ENCODE measurements around the gene NINJ2. TPM values are rescaled to one million over a fixed set of nuclear protein-coding genes. Genes with fewer than 3 reads are reported as not detected.
"Not testable (repeated sequence)": the region's sequence is repeated elsewhere in the genome, so short reads cannot be mapped to it uniquely, and the experiment has no call there.

The NINJ2 gene
- total RNA-seq, 1 donor from 2014 or later = 18.5 TPM

GRCh38 chr12:642633-643474 lies 20.4 kb downstream of the NINJ2 start:
- DNase-seq (ENCODE audit: low spot score) = peak; percentile 93

GRCh38 chr12:641321-641720 lies 21.9 kb downstream of the NINJ2 start:
- peak; percentile 55 for DNase-seq (ENCODE audit: low spot score)

DNA sequence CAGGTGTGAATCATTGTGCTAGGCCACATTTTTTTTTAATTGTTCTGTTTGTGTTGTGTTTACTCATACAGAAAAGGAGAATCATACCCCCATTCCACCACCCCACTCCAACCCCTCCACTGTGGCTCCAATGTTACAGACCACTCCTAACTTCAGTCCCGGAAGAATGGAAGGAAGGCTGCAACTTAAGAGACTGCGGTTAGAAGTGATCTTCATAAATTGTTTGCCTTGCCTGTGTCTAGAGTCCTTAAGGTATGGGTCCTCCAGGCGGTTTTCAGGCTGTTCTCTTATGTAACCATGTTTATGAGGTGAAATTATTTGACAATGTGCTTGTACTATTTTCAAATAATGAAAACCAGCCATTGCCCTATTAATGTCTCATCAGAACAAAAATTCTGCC lies 22.5 kb downstream of the NINJ2 start:
- DNase-seq (ENCODE audit: low spot score) = no peak

DNA sequence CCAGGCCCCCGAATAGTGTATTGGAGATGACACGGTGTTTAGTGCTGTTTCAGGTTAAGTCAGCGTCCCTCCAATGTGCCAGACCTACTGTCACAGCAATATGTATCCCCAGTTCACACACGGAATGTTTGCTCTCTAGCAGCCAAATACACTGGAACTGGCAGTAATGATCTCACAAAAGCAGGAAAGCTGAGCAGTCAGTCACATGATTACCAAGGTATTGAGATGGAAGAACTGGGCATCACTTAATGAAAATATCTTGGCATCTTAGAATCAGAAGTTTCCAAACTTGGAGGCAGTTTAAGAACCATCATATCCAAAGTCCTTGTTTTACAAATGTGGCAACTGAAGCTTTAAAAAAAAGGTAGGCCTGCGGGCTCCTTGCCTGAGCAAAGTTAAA lies 23.3 kb downstream of the NINJ2 start:
- peak; percentile 45 for DNase-seq (ENCODE audit: low spot score)

- DNase-seq (ENCODE audit: low spot score) = no peak
These were observed 23.7 kb downstream of the NINJ2 start for GRCh38 chr12:639566-639965.

DNA sequence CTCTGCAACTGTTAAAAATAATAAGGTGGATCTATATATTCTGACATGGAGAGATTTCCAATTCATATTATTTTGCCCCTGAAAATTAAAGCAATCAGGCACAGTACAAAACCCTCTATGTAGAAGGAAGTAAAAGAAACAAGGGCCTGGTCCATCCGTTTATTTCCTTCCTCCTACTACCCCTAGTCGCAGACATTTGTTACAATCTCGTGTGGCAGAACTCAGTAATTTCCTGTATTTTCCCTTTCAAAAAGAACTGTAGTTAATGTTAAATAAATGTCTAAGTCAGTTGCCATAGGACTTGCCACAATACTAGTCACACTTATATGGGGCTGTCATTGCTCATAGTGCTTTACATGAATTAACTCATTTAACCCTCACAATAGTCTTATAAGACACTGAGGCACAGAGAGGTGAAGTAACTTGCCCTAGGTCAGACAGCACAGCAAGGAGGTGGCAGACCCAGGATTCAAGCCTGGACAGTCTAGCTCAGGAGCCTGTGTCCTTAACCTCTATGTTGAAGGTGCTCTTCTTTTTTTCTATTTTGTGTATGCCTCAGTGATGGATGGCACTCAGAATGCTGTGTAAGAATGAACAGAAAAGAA lies 24.2 kb downstream of the NINJ2 start:
- no peak for DNase-seq (ENCODE audit: low spot score)

- DNase-seq (ENCODE audit: low spot score) = no peak
These were observed 26.6 kb downstream of the NINJ2 start for GRCh38 chr12:636632-637031.

DNA sequence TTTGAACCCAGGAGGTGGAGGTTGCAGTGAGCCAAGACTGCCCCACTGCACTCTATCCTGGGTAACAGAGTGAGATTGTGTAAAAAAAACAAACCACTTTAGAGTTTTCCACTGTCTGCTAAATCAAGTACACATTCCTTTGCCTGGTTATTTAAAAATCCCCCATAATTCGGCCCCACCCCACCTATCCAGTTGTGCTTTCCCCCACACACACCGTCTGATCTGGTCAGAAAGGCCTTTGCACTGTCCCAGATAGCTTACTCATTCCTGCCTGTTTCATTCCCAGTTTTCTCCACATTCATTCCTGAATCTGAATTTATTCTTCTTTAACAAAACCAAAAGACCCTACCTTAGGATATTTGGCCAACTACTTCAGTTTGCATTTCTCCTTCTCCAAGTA lies 29.5 kb downstream of the NINJ2 start:
- no peak for DNase-seq (ENCODE audit: low spot score)

DNA sequence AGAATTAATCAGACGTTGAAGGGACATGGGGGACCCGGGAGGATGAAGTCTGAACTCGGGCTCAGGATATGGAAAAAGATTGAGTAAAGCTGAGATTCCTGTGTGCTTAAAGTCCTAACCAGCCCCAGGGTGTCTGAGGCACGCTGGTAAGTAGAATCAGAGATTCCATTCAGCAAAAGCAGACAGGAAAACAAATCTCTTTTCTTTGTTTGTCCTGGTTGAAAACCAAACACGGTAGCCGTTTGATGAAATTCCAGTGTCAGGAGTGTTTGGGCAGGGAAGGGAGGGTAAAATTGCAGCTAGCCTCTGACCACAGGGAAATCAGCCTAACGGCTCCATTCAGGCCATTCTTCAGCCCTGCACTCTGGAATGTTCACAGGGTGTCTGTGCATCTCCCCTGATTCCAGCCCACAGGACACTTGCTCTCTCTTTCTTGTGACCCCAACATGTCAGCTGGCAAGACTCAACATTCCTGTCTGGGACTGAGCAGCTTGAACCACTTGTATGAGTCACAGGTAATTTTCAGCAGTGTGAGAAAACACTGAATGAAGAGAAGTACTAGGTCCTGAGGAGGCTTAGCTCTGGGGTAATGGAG lies 31.0 kb downstream of the NINJ2 start:
- DNase-seq (ENCODE audit: low spot score) = no peak

- DNase-seq (ENCODE audit: low spot score) = peak; percentile 92
These were observed 32.3 kb downstream of the NINJ2 start for GRCh38 chr12:630656-631632.

DNA sequence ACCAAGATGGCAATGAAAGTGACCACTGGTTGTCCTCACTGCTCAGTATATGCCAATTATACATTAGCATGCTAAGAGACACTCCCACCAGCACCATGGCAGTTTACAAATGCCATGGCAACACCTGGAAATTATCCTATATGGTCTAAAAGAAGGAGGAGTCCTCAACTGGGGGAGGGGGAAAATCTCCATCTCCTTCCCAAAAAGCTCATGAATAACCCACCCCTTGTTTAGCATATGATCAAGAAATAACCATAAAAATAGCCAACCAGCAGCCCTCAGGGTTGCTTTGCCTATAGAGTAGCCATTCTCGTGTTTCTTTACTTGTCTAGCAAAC lies 34.5 kb downstream of the NINJ2 start:
- not testable (repeated sequence) for DNase-seq (ENCODE audit: low spot score)

DNA sequence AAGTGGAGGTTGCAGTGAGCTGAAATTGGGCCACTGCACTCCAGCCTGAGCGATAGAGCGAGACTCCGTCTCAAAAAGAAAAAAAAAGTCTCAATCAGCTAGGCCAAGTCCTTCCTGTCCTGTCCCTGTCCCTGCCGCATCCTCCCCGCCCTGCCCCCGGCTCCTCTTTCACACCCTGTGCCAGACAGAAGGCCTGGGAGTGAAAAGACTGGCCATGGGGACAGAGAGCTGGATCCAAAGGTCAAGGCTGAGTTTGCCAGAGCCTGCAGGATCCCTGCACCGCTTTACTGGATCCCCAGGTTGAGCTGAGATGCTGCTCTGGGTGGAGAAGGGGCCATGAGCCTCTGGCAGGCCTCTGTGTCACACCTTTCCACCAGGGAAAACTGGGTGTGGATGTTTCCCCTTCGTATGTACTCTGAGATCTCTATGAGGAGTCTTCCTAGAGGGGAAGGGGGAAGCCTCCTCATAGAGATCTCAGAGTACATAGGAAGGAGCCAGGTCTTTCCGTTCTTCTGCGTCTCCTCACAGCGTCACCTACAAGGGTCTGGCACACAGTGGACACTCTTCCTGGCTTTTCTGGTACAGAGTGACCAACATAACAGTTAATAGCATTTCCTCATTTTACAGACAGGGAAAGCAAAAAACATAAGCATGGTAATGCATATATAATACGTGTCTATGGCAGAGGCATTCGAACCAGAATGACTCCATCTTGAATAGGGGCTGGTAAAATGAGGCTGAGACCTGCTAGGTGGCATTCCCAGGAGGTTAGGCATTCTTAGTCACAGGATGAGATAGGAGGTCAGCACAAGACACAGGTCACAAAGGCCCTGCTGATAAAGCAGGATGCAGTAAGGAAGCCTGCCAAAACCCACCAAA lies 35.1 kb downstream of the NINJ2 start:
- DNase-seq (ENCODE audit: low spot score) = no peak

DNA sequence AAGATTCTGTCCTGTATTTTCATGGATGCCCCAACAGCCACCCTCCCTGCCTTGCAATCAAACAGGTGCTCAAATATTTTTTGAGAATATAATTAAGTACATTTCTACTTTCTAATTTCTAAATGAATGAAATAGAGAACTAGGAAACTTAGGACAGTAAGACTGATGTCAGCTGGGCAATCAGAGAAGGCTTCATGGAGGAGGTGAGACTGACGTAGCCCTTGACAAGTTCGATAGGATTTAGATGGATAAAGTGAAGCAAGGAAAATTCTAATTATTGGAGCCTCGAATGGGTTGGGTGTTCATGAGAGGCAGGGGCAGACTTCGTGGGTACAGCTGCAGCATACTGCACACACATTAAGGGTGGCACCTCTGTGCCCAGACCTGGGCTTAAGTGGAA lies 36.0 kb downstream of the NINJ2 start:
- DNase-seq (ENCODE audit: low spot score) = no peak

DNA sequence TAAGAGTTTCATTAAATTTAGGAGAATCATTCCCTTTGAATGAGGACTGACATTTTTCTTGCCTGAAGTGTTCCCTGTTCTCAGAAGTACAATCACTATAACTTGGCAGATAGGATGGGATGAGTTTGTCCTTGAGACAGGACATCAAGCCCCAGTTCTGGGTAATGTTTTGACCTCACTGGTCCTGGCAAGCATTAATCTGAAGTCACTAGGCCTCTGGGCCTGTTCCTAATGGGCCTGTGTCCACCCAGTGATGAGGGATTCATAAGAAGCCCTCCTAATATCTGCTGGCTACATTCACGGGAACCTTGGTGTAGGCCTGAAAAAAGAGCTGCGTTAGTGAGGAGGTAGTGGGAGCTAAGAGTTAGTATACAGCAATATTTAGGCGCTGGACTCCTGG lies 37.2 kb downstream of the NINJ2 start:
- DNase-seq (ENCODE audit: low spot score) = no peak

DNA sequence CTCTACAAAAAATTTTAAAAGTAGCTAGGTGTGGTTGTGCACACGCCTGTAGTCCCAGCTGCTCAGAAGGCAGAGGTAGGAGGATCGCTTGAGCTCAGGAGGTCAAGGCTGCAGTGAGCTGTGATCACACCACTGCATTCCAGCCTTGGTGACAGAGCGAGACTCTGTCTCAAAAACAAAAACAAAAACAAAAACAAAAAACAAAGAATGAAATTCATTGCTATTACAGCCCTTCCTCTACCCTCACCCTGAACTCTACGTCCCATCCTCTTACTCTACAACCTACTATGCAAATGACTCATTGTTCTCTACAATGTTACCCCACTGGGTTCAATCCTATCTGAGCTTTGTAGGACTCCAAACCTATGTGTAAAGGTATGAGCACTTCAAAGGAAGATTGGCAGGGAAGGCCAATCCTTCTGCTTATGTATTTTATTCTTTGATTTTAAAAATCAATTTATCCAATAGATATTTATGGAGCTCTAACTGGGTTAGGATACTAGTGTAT lies 39.3 kb downstream of the NINJ2 start:
- DNase-seq (ENCODE audit: low spot score) = no peak

GRCh38 chr12:623172-623864 lies 39.9 kb downstream of the NINJ2 start:
- DNase-seq (ENCODE audit: low spot score) = no peak

- no peak for DNase-seq (ENCODE audit: low spot score)
These were observed 40.8 kb downstream of the NINJ2 start for GRCh38 chr12:622416-622815.

- DNase-seq (ENCODE audit: low spot score) = no peak
These were observed 43.9 kb downstream of the NINJ2 start for GRCh38 chr12:619346-619745.

GRCh38 chr12:618605-619004 lies 44.6 kb downstream of the NINJ2 start:
- no peak for DNase-seq (ENCODE audit: low spot score)
